Endodermal cell (in vitro differentiated cells): ENCODE data around the gene CLCN7. TPM values are rescaled to one million over a fixed set of nuclear protein-coding genes. Genes with fewer than 3 reads are reported as not detected.

Source experiments
- DNase-seq: peaks from one replicate; pipeline ENCODE4 v3.0.0-alpha.2; 2017
- H3K27ac ChIP-seq: 2 replicates; pipeline ENCODE4 v1.5.1; 2013; ENCODE audit warnings: mild to moderate bottlenecking, low read depth, low read length, moderate library complexity
- H3K27me3 ChIP-seq: 2 replicates; pipeline ENCODE4 v1.6.1; 2013; ENCODE audit warnings: mild to moderate bottlenecking, low read length, moderate library complexity; ENCODE audit not compliant: insufficient read depth, control insufficient read depth, poor library complexity, severe bottlenecking
- H3K36me3 ChIP-seq: 2 replicates; pipeline ENCODE4 v1.7.0; 2013; ENCODE audit warnings: mild to moderate bottlenecking, low read length, moderate library complexity; ENCODE audit not compliant: control insufficient read depth, insufficient read depth
- H3K4me1 ChIP-seq: one replicate; pipeline ENCODE4 v1.7.0; 2013; ENCODE audit warnings: low read length; ENCODE audit not compliant: control insufficient read depth, insufficient read depth
- H3K4me3 ChIP-seq: 2 replicates; pipeline ENCODE4 v1.5.1; 2013; ENCODE audit warnings: mild to moderate bottlenecking, low read length, moderate library complexity
- H3K9ac ChIP-seq: 2 replicates; pipeline ENCODE4 v1.6.1; 2013; ENCODE audit warnings: mild to moderate bottlenecking, low read length, moderate library complexity; ENCODE audit not compliant: poor library complexity, severe bottlenecking; ENCODE audit errors: extremely low read depth
- H3K9me3 ChIP-seq: 2 replicates; pipeline ENCODE4 v1.6.1; 2013; ENCODE audit warnings: mild to moderate bottlenecking, low read length, moderate library complexity; ENCODE audit not compliant: control insufficient read depth
- H3K27ac Mint-ChIP-seq: 2 replicates; pipeline ENCODE4 v1.8.0; 2020; ENCODE audit warnings: mixed read lengths
- H3K27me3 Mint-ChIP-seq: 2 replicates; pipeline ENCODE4 v1.8.0; 2021; ENCODE audit warnings: mild to moderate bottlenecking, mixed read lengths; ENCODE audit not compliant: insufficient read depth
- H3K36me3 Mint-ChIP-seq: 2 replicates; pipeline ENCODE4 v1.8.0; 2020; ENCODE audit warnings: low read depth, mixed read lengths
- H3K4me1 Mint-ChIP-seq: 2 replicates; pipeline ENCODE4 v1.8.0; 2020; ENCODE audit warnings: mixed read lengths
- H3K4me3 Mint-ChIP-seq: 2 replicates; pipeline ENCODE4 v1.8.0; 2020; ENCODE audit warnings: mild to moderate bottlenecking, moderate library complexity, mixed read lengths
- H3K9me3 Mint-ChIP-seq: 2 replicates; pipeline ENCODE4 v1.8.0; 2020; ENCODE audit warnings: mild to moderate bottlenecking, mixed read lengths
- CTCF ChIP-seq: fragments of 200-600 bp; sonication (generic); conservative IDR thresholded peaks from 2 replicates; pipeline ENCODE4 v1.5.0; 2021; ENCODE audit warnings: antibody characterized with exemption, mild to moderate bottlenecking
- WGBS, 2 experiments: methylation state at CpG; one replicate each; pipeline versions ENCODE4 v1.1.5 to v1.1.7; 2013; ENCODE audit warnings: missing lambda C conversion rate in 2 of 2, mixed read lengths in 1 of 2; ENCODE audit not compliant: insufficient coverage in 1 of 2, insufficient read length in 1 of 2; 5-methylcytosine and 5-hydroxymethylcytosine counted together
- total RNA-seq, 2 donors: library from RNA; stranded (reverse); fragmentation: NEBNext Ultra II Directional in 1 of 2; extraction: Animal tissue kit (Norgen Biotek cat#: 25700) in 1 of 2; gene quantifications; 2 replicates in 1 of 2; 3 replicates in 1 of 2; pipeline ENCODE4 v1.2.1, GENCODE V29; 2021

The CLCN7 gene
- total RNA-seq, 2 donors from 2014 or later, result 94.4 to 96.7 TPM

GRCh38 chr16:1403733-1404132 is 71.1 kb downstream of the CLCN7 start:
- Histone ChIP-seq H3K27me3 (no peaks in the 10 kb centered on the region), H3K36me3 (peaks cover 9% of the 10 kb centered on the region), H3K9me3 (no peaks in the 10 kb centered on the region), H3K27ac (no peak overlapping the region), H3K9ac (no peak overlapping the region), H3K4me1 (no peaks in the 10 kb centered on the region), H3K4me3 (no peak overlapping the region)
- WGBS, 2 experiments, result 91 to 93% methylated on average over 5 to 14 of the region's 14 CpGs
- no peak overlapping the region for H3K27ac Mint-ChIP-seq
- no peak for DNase-seq
- no peaks in the 10 kb centered on the region for H3K27me3 Mint-ChIP-seq
- peaks cover 26% of the 10 kb centered on the region for H3K36me3 Mint-ChIP-seq
- H3K4me1 Mint-ChIP-seq, result no peaks in the 10 kb centered on the region
- H3K9me3 Mint-ChIP-seq, result no peaks in the 10 kb centered on the region
- H3K4me3 Mint-ChIP-seq, result no peak overlapping the region
- no peak for TF ChIP-seq CTCF

DNA sequence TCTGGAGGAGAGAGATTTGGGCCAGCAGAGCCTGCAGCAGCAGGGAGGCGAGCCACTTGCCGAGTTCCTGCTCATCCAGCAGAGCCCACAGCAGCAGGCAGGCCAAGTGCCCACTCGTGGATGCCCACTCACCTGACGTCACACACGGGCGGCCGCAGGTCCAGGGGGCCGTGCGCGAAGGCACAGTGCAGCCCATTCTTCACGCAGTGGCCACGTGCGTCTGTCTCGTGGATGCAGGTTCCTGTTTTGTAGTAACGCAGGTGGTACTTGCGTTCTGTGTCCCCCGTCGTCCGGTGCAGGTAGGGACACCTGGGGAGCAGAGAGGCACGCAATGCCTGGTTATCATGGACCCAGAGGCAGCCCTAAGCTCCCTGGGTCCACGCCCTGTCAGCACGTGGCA is 71.8 kb downstream of the CLCN7 start:
- Histone ChIP-seq H3K9me3 (no peaks in the 10 kb centered on the region), H3K4me3 (no peak overlapping the region), H3K36me3 (peaks cover 9% of the 10 kb centered on the region), H3K27ac (no peak overlapping the region), H3K9ac (no peak overlapping the region), H3K4me1 (no peaks in the 10 kb centered on the region), H3K27me3 (no peaks in the 10 kb centered on the region)
- Mint-ChIP-seq H3K27ac (no peak overlapping the region), H3K4me1 (no peaks in the 10 kb centered on the region), H3K27me3 (no peaks in the 10 kb centered on the region), H3K36me3 (peaks cover 33% of the 10 kb centered on the region), H3K4me3 (no peak overlapping the region), H3K9me3 (no peaks in the 10 kb centered on the region)
- no peak for TF ChIP-seq CTCF
- no peak for DNase-seq
- 93 to 96% methylated on average over 22 of the region's 22 CpGs for WGBS, 2 experiments

DNA sequence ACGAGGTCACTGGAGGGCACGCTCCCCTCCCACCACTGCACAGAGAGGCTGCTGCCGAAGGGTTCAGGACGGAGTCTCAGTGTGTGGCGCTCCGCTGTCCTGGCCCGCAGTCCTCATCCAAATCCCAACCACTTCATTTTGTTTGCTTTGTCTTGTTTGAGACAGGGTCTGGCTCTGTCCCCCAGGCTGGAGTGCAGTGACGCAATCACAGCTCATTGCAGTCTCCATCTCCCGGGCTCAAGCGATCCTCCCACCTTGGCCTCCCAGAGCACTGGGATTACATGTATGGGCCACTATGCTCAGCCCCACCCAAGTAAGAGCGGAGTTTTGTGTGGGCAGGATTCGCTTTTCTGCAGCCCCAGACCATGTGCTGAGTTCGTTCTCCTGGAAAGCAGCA is 73.1 kb downstream of the CLCN7 start:
- no peak overlapping the region for H3K4me3 Mint-ChIP-seq
- peaks cover 9% of the 10 kb centered on the region for H3K36me3 ChIP-seq
- H3K9me3 Mint-ChIP-seq, result no peaks in the 10 kb centered on the region
- H3K27ac Mint-ChIP-seq, result no peak overlapping the region
- H3K27ac ChIP-seq, result no peak overlapping the region
- H3K4me3 ChIP-seq, result no peak overlapping the region
- no peak for DNase-seq
- no peak overlapping the region for H3K9ac ChIP-seq
- 93 to 97% methylated on average over 12 to 13 of the region's 13 CpGs for WGBS, 2 experiments
- TF ChIP-seq CTCF, result no peak
- H3K27me3 ChIP-seq, result no peaks in the 10 kb centered on the region
- H3K4me1 Mint-ChIP-seq, result no peaks in the 10 kb centered on the region
- H3K9me3 ChIP-seq, result no peaks in the 10 kb centered on the region
- no peaks in the 10 kb centered on the region for H3K27me3 Mint-ChIP-seq
- H3K4me1 ChIP-seq, result no peaks in the 10 kb centered on the region
- peaks cover 35% of the 10 kb centered on the region for H3K36me3 Mint-ChIP-seq
